Astrocyte (in vitro differentiated cells and primary cell): Measurements from ENCODE around the gene SLC1A1.

ENCODE experiments used
- CTCF ChIP-seq: IDR thresholded peaks from 2 replicates; pipeline ENCODE4 v1.5.1; 2011; ENCODE audit warnings: low read depth, mild to moderate bottlenecking, inconsistent platforms, low read length, moderate library complexity; ENCODE audit not compliant: insufficient read depth
- EZH2 ChIP-seq: IDR thresholded peaks from 2 replicates; pipeline ENCODE4 v1.6.1; 2012; ENCODE audit warnings: mild to moderate bottlenecking, low read length, inconsistent platforms; ENCODE audit not compliant: insufficient read depth

GRCh38 chr9:4491626-4491975 is 1.3 kb downstream of the SLC1A1 start:
- TF ChIP-seq CTCF, result no peak
- TF ChIP-seq EZH2, result no peak
